H1 (cell line): Measurements from ENCODE around the gene TRIP11. TPM values are rescaled to one million over a fixed set of nuclear protein-coding genes. Genes with fewer than 3 reads are reported as not detected.

ENCODE experiments used
- CREB1 ChIP-seq: IDR thresholded peaks from 2 replicates; pipeline ENCODE4 v1.6.1; 2012; ENCODE audit warnings: inconsistent platforms
- GABPA ChIP-seq: IDR thresholded peaks from 2 replicates; pipeline ENCODE4 v1.6.1; 2011; ENCODE audit warnings: mild to moderate bottlenecking, low read length, moderate library complexity, borderline replicate concordance; ENCODE audit not compliant: insufficient read depth
- HDAC2 ChIP-seq, 2 experiments: fragments of 300-600 bp in 1 of 2; sonication (generic) in 1 of 2; IDR thresholded peaks; 2 replicates each; pipeline ENCODE4 v1.6.1; 2011 to 2012; ENCODE audit warnings: low read depth in 2 of 2, low read length in 2 of 2, mild to moderate bottlenecking in 2 of 2, moderate library complexity in 2 of 2, borderline replicate concordance in 1 of 2, inconsistent platforms in 1 of 2
- NRF1 ChIP-seq: IDR thresholded peaks from 2 replicates; pipeline ENCODE4 v1.6.1; 2011; ENCODE audit warnings: mild to moderate bottlenecking, low read depth, low read length, improper control_type of control experiment
- PHF8 ChIP-seq: fragments of 200-600 bp; sonication (generic); conservative IDR thresholded peaks from 2 replicates; pipeline ENCODE4 v1.7.1; 2012; ENCODE audit warnings: low read depth, mild to moderate bottlenecking, inconsistent platforms, low read length, moderate library complexity
- polyA plus RNA-seq, 7 experiments: library from polyadenylated mRNA; depleted of rRNA in 3 of 7; stranded (reverse) in 5 of 7; unstranded in 2 of 7; fragments of >200 nt in 5 of 7; fragments of 200-250 nt in 2 of 7; gene quantifications; 1 replicate in 5 of 7; 2 replicates in 1 of 7; 4 replicates in 1 of 7; pipeline versions ENCODE4 v1.2.1 to v1.2.3, GENCODE V29; 2011 to 2013; ENCODE audit warnings: missing spikeins in 2 of 7, mixed read lengths in 2 of 7
- total RNA-seq: library from RNA; stranded (reverse); fragmentation: NEBNext Ultra II Directional; extraction: Animal tissue kit (Norgen Biotek cat#: 25700); gene quantifications from 2 replicates; pipeline ENCODE4 v1.2.1, GENCODE V29; 2021
- TF ChIP-seq, protein P1 (sequence below): fragments of 300-600 bp; sonication (generic); IDR thresholded peaks from 2 replicates; pipeline ENCODE4 v1.7.1; 2012; ENCODE audit warnings: low read length, moderate library complexity, mild to moderate bottlenecking, inconsistent platforms; ENCODE audit not compliant: insufficient replicate concordance
- TF ChIP-seq, protein P2 (sequence below): IDR thresholded peaks from 2 replicates; pipeline ENCODE4 v1.6.1; 2012; ENCODE audit warnings: inconsistent platforms
- TF ChIP-seq, protein P3 (sequence below): IDR thresholded peaks from 2 replicates; pipeline ENCODE4 v1.6.1; 2011; ENCODE audit warnings: low read length, improper control_type of control experiment

Gene TRIP11
- total and polyA plus RNA-seq, 2 of the 8 experiments (the other 6 are each of a cell fraction or from before 2014, with no cell fraction given) = 3.3 to 30.4 TPM

DNA sequence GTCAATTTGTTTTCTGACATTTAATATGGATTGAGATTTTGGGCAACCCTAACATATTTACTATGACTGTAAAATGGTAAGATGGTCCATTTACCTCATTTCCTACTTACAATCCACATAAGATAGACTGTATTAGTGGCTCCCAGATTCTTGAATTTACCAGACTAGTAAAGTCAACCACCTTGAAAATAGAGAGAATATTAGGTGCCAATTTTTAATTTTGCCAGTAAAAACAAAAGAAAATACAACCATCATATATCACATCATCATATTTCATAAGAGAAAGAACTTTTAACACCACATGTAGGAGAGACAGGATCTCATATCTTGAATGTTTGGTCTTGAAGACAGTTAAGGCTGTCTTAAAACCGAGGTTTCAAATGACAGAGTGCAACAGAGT is 84.7 kb downstream of the TRIP11 start (continued):
- TF ChIP-seq, protein P1, sequence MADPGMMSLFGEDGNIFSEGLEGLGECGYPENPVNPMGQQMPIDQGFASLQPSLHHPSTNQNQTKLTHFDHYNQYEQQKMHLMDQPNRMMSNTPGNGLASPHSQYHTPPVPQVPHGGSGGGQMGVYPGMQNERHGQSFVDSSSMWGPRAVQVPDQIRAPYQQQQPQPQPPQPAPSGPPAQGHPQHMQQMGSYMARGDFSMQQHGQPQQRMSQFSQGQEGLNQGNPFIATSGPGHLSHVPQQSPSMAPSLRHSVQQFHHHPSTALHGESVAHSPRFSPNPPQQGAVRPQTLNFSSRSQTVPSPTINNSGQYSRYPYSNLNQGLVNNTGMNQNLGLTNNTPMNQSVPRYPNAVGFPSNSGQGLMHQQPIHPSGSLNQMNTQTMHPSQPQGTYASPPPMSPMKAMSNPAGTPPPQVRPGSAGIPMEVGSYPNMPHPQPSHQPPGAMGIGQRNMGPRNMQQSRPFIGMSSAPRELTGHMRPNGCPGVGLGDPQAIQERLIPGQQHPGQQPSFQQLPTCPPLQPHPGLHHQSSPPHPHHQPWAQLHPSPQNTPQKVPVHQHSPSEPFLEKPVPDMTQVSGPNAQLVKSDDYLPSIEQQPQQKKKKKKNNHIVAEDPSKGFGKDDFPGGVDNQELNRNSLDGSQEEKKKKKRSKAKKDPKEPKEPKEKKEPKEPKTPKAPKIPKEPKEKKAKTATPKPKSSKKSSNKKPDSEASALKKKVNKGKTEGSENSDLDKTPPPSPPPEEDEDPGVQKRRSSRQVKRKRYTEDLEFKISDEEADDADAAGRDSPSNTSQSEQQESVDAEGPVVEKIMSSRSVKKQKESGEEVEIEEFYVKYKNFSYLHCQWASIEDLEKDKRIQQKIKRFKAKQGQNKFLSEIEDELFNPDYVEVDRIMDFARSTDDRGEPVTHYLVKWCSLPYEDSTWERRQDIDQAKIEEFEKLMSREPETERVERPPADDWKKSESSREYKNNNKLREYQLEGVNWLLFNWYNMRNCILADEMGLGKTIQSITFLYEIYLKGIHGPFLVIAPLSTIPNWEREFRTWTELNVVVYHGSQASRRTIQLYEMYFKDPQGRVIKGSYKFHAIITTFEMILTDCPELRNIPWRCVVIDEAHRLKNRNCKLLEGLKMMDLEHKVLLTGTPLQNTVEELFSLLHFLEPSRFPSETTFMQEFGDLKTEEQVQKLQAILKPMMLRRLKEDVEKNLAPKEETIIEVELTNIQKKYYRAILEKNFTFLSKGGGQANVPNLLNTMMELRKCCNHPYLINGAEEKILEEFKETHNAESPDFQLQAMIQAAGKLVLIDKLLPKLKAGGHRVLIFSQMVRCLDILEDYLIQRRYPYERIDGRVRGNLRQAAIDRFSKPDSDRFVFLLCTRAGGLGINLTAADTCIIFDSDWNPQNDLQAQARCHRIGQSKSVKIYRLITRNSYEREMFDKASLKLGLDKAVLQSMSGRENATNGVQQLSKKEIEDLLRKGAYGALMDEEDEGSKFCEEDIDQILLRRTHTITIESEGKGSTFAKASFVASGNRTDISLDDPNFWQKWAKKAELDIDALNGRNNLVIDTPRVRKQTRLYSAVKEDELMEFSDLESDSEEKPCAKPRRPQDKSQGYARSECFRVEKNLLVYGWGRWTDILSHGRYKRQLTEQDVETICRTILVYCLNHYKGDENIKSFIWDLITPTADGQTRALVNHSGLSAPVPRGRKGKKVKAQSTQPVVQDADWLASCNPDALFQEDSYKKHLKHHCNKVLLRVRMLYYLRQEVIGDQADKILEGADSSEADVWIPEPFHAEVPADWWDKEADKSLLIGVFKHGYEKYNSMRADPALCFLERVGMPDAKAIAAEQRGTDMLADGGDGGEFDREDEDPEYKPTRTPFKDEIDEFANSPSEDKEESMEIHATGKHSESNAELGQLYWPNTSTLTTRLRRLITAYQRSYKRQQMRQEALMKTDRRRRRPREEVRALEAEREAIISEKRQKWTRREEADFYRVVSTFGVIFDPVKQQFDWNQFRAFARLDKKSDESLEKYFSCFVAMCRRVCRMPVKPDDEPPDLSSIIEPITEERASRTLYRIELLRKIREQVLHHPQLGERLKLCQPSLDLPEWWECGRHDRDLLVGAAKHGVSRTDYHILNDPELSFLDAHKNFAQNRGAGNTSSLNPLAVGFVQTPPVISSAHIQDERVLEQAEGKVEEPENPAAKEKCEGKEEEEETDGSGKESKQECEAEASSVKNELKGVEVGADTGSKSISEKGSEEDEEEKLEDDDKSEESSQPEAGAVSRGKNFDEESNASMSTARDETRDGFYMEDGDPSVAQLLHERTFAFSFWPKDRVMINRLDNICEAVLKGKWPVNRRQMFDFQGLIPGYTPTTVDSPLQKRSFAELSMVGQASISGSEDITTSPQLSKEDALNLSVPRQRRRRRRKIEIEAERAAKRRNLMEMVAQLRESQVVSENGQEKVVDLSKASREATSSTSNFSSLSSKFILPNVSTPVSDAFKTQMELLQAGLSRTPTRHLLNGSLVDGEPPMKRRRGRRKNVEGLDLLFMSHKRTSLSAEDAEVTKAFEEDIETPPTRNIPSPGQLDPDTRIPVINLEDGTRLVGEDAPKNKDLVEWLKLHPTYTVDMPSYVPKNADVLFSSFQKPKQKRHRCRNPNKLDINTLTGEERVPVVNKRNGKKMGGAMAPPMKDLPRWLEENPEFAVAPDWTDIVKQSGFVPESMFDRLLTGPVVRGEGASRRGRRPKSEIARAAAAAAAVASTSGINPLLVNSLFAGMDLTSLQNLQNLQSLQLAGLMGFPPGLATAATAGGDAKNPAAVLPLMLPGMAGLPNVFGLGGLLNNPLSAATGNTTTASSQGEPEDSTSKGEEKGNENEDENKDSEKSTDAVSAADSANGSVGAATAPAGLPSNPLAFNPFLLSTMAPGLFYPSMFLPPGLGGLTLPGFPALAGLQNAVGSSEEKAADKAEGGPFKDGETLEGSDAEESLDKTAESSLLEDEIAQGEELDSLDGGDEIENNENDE = no peak
- TF ChIP-seq HDAC2 (IDR thresholded peaks at IDR 0.05; ENCODE audit: borderline replicate concordance in 1 of 2, low read depth in 2 of 2, low read length in 2 of 2) (no peak), NRF1 (no peak), GABPA (no peak), CREB1 (no peak), PHF8 (no peak)
- TF ChIP-seq, protein P2, sequence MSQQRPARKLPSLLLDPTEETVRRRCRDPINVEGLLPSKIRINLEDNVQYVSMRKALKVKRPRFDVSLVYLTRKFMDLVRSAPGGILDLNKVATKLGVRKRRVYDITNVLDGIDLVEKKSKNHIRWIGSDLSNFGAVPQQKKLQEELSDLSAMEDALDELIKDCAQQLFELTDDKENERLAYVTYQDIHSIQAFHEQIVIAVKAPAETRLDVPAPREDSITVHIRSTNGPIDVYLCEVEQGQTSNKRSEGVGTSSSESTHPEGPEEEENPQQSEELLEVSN = no peak
- TF ChIP-seq, protein P3, sequence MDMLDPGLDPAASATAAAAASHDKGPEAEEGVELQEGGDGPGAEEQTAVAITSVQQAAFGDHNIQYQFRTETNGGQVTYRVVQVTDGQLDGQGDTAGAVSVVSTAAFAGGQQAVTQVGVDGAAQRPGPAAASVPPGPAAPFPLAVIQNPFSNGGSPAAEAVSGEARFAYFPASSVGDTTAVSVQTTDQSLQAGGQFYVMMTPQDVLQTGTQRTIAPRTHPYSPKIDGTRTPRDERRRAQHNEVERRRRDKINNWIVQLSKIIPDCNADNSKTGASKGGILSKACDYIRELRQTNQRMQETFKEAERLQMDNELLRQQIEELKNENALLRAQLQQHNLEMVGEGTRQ = no peak
